CD4-positive, alpha-beta T cell treated with Interleukin-6 at 100 ng/mL for 8 hours (primary cell): Measurements from ENCODE around the gene TRAF5.
A peak's percentile ranks its signal among the peaks of the same experiment; 100 is the strongest.
"Not testable (repeated sequence)": the region's sequence is repeated elsewhere in the genome, so short reads cannot be mapped to it uniquely, and the experiment has no call there.

Experiments
- DNase-seq: peaks from one replicate; pipeline ENCODE4 v3.0.0-alpha.2; 2020; ENCODE audit warnings: mixed read lengths, low spot score

TRAF5 gene

DNA sequence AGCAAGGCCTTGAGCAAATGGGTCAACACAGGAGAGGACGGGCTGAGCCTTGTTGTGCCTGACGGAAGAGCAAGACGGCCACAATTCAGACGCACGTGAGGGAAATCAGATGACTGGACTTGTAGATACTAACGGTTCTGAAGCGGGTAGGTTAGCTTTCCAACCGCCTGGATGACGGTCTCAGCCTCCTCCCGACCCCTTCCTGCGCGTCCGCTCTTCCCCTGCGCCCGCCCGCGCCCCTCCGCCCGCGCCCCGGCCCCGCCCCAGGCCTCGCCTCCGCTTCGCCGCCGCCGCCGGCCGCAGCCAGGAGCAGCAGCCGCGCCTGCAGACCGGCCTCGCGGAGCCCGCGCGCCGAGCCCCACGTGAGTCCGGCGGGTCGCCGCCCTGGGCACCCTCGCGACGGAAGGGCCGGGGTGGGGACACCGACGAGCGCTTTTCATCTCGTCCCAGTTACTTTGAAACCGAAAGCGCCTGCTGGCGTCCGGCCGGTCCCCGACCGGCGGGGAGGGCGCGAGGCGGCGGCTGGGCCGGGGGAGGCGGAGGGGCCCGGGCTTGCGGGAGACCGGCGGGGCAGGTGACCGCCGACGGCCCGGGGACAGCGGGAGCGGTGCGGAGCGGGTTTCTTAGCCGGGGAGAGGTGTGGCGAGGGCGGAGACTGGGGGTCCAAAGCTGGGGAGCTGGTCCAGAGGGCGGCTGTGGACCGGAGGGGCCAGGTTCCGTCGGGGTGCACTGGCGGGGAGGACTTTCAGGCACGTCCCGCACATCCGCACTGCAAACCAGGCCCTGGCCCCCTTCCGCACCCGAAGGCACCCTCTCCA lies at the start of gene TRAF5:
TSS of gene TRAF5 (plus strand) at position 306 of the 818 bp plus-strand sequence. CDS start 26,407 bp downstream, outside the sequence.
- peak; percentile 28 for DNase-seq

DNA sequence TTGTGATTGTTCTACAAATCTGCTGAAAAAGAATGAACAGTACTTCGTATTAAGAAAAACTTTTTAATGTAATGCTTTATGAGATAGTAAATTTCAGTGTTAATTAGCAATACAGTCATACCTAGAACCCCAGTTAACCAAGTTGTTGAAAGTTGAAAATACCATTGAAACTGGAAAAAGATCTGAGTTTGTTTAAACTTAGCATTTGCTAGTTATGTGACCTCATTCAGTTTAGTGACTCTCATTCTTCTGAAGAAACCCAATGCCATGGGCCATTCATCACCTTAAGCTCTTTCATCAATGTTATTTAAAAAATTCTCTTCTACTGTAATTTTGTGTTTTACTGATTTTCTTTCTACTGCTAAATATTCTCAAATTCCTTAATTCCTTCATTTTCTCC lies 47.3 kb upstream of the TRAF5 start:
- no peak for DNase-seq

- DNase-seq = no peak
These were observed 45.7 kb upstream of the TRAF5 start for GRCh38 chr1:211280910-211281309.

DNA sequence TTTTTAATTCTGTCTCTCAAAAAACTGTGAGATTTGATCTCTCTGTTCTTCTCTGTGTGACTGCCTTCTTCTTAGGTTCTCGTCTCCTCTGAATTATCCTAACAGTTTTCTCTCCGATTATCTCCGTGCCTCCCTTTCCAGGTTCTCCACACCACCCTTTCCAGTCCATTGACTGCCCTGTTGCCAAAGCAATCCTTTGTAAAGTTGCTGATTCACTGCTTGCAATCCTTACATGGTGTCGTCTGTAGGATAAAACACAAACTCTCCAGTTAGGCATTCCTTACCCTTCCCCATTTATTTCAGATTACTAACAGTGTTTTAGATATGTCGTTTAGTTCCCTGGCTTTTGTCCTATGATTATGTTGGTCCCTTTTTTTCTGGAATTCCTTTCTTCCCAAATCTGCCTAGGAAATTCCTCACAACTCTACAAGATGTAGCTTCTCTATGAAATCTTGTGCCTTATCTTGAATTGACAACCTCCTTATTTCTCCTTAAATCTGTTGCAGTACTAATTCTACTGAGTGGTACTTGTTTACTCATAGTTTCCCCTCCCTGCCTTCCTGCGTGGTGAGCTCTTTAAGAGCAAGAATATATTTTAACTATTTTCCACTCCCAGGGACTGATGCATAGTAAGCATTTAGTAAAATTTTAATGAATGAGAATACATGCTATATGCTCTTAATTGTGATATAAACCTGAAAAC lies 45.2 kb upstream of the TRAF5 start:
- DNase-seq = no peak

DNA sequence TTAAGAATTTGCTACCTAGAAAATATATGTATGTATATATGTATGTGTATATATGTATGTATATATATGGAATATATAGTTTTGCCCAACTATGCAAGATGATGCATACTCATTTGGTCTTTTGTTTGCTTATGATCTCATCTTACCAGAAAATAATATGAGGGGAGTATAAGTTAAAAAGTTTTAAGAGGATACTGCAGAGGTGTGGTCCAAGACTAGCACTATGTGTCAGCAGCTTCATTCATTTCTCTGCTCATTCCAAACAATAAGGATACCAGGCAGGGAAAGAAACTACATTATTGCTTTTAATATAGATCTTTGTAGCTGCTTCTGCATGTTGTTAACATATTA lies 44.6 kb upstream of the TRAF5 start:
- DNase-seq = no peak

DNA sequence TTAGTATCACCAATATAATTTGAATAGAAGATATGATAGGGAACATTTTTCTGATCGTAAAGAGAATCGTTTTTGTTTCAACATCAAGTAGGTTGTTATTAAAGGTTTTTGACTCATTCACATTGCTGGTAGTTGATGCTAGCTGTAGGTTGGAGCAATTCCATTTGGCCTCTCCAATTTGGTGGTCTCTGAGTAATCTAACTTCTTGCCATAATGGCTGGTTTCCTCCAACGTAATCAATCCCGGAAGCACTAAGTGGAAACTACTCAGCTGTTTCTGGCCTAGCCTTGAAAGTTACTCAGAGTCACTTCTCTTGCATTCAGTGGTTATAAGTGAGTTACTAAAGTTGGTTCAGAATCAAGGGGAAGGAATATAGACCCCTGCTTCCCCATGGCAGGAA lies 41.4 kb upstream of the TRAF5 start:
- DNase-seq = no peak

DNA sequence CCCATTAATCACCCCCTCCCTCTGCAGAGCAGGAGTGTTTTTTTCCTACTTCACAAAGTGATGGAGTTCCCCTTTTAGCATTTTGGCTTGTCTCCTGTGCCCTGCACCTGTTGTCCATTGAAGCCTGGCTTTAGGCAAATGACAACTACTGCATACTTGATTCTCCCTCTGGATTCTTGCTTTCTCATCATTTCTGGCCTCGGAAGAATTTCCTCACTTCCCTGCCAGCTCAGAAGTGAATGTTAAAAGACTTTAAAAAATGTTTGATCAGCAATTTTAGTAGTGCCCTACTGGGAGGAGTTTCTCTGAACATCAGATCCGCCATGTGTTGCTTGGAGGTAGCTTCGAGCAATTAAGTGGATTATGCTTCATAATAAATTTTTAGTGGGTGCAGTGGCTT lies 39.4 kb upstream of the TRAF5 start:
- DNase-seq = no peak

DNA sequence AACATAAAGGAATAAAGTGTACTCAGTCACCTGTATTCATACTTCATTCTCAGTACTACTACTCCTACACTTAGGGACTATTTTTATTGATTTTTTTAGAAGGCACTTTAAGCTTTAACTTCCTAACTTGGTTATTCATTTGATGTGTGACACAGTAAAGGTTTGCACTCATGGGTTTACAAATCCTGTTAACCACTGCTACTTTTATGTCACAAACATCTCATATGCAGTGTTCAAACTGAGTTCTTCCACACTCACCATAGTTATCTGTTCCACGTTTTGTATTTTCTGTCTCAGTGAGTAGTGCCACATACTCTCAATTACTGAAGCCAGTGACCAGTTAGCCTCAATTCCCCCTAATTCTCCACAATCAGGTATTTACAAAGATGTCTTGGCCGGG lies 34.2 kb upstream of the TRAF5 start:
- DNase-seq = no peak

DNA sequence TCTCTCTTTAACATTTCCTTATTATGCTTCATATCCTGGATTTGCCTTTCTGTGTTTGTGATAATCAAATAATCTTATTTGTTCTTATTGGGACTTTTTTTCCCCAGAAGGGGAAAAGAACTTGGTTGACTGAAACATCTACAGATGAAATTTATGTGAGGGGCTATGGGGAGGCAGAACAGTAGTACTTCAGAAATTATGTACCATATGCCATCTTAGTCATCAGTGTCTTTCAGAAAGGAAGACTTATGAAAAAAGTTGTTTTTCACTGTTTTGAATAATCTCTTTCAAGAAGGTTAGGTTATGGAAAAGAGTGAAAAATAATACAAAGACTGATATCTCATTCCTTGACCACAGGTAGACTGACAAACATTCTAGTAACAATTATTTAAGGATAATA lies 30.2 kb upstream of the TRAF5 start:
- no peak for DNase-seq

- DNase-seq = no peak
These were observed 21.6 kb upstream of the TRAF5 start for GRCh38 chr1:211305044-211305443.

DNA sequence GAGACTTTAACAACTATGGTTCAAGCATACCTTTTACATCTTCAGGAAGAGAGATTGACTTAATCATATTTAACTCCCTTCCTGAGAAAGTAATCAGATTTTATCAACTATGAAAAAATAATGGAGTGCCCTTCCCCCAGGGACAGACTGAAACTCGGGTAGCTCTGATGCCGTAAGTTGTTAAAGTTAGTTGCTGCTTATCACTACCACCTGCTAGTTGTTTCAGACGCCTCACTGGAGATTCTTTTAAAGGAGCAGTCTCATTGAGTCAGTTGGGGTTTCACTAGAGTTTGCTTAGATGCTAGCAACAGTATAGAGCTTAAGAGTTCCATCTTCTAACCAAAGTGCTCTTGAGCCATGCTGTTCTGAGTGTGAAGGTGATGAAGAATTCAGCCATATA lies 17.0 kb upstream of the TRAF5 start:
- DNase-seq = no peak

- DNase-seq = no peak
These were observed 13.2 kb upstream of the TRAF5 start for GRCh38 chr1:211313392-211313791.

- DNase-seq = no peak
These were observed 7.9 kb upstream of the TRAF5 start for GRCh38 chr1:211318576-211319280.

DNA sequence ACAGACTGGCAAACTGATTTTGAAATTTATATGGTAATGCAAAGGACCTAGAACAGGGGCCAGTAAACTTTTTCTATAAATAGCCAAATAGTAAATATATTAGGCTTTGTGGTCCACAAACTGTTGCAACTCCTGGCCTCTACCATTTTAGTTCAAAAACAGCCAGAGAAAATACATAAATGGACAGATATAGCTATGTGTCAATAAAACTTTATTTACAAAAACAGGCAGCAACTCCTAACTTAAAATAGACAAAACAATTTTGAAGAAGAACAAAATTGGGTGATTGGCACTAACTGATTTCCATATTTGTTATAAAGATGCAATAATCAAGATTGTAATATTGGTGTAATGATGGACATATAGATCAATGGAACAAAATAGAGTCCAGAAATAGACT lies 6.7 kb upstream of the TRAF5 start:
- DNase-seq = no peak

GRCh38 chr1:211320980-211321379 lies 5.7 kb upstream of the TRAF5 start:
- DNase-seq = no peak

DNA sequence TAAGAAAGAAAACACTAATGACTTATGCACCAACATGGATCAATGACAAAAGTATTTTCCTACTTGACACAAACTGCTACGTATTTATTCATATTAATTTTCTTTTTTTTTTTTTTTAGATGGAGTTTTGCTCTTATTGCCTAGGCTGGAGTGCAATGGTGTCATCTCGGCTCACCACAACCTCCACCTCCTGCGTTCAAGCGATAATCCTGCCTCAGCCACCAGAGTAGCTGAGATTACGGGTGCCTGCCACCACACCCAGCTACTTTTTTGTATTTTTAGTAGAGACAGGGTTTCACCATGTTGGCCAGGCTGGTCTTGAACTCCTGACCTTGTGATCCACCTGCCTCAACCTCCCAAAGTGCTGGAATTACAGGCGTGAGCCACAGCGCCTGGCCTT lies 5.0 kb upstream of the TRAF5 start:
- not testable (repeated sequence) for DNase-seq

DNA sequence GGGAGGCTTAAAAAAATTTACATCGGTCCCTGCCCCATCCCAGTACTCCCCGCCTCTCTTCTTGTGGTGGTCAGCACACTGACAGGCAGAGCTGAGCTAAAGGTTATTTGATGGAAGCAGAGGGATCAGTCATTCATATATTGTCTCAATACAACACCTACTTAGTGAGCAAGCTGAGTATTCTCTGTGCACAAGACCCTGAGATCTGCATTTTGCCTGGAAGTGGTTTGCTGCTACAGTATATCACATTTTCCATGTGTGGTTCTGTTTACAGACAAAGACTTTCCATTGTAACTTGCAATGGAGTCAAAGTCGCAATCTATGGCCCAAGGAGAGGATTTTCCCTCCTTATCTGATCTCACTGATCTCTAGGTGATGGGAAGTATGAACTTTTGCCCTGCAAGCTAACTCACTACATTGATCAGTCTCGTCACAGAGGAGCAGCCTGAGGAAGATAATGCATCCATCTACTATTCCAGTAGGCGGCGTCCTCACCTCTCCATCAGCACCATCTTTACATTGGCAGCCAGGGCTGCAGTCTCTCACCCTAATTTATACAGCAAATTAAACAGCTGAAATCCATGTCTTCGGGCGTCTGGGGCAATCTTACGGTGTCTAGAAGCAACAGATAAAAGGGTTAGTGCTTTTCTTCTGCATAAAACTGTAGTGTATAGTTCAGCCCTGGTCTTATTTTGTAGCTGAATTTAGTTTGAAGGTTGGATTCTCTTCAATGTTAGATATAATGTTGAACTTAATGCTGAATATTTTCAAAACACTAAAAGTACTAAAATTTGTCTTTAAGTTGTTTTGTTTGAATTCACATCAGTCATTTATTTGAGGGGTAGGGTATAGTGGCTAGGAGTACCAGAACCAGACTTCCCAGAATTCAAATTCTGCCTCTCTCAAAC lies 3.2 kb upstream of the TRAF5 start:
- DNase-seq = peak; percentile 78

DNA sequence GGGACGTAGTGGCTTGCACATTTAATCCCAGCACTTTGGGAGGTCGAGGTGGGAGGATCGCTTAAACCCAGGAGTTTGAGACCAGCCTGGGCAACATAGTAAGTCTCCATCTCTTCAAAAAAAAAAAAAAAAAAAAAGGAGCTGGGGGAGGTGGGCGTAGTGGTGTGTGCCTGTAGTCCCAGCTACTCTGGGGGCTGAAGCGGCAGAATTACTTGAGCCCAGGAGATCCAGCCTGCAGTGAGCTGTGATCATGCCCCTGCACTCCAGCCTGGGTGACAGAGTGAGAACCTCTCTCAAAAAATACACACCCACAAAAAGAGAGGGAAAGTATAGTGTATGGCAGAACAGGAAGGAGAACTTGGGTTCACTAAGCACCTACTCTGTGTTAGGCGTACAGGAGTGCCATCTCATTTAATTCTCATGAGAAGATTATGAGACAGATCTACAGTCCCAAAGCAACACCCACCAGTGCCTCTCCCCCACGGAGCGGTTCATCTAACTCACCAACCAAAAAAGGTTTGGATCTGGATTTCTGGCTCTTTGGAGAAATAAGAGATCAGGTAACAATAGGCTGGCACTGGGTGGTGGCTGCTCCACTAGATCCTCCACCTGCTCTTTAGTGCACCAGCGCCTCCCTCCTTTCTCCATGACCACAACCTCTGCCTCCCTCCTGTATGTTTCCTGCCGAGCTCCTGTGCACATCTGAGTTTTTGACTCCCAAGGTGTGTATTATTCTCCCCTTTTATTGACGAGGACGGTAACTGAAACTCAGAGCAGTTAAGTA lies 1.4 kb upstream of the TRAF5 start:
- DNase-seq = no peak

DNA sequence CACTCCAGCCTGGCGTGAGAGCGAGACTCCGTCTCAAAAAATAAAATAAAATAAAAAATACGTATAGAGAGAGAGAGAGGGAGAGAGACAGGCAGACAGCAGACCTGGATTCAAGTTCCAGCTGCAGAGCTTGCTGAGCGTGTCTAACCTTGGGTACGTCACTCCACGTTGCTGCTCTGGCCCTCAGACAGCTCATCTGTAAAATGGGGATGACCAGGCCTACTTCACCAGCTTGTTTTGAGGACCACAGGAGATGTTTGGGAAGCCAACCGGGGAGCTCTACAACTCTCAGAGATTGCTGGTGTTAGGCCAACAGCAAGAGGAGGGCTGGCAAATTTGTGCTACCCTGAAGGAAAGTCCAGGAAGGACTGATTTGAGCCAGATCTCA lies 499 bp upstream of the TRAF5 start:
- DNase-seq = no peak

- peak; percentile 31 for DNase-seq
These were observed 801 bp downstream of the TRAF5 start for GRCh38 chr1:211327346-211327921.
